ENCODE measurements around the gene EPB41L2. TPM values are rescaled to one million over a fixed set of nuclear protein-coding genes. Genes with fewer than 3 reads are reported as not detected.
"Not testable (repeated sequence)": the region's sequence is repeated elsewhere in the genome, so short reads cannot be mapped to it uniquely, and the experiment has no call there.

Gene EPB41L2
- 31.2 and 40.6 TPM in 2 replicates for total RNA-seq (2012; rRNA removed)

DNA sequence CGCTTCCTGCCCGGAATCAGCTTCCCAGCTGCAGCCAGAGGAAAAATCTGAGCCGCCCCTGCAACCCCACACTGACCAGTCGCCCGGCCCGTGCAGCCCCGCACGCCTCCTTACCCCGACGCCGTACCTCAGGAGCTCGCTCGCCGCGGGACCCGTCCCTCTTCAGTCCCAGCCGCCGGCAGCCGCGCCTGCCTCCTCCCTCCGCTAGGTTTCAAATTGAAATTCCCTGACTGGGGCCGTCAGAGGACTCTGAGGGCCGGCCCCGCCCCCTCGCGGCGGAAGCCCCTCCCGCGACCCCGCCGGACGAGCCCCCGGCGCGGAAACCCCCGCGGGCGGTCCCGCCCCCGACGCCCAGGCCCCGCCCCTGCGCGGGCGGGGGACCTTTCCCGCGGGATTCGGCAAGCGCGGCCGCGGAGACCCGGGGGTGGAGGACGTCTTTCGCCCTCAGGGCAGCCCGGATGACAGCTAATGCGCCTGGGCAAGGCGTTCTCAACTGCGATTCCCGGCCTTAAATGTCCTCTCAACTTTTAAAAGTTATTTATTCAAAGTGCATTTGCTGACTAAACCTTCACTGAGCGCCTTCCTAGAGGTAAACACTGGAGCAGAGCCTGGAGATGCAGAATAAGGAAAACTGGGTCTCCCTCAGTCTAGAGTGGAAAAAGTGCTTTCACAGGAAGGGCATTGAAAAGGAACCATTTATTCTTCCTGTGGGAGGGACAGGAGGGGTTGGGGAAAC lies at the start of gene EPB41L2:
Gene EPB41L2, minus strand, starts transcription at position 218 of the 736 bp plus-strand sequence. CDS start 106,760 bp downstream, outside the sequence.
- Histone ChIP-seq H3K9me3 (replicated peaks; ENCODE audit: low read length) (no peaks in the 10 kb centered on the region), H3K4me1 (ENCODE audit: control insufficient read depth, insufficient read depth, low read length) (peaks cover 33% of the 10 kb centered on the region), H3K36me3 (ENCODE audit: insufficient read depth, low read length) (no peaks in the 10 kb centered on the region), H3K9ac (ENCODE audit: low read depth, low read length) (peak within 1 kb of the TSS; percentile 81), H3K4me2 (ENCODE audit: low read length) (peak within 1 kb of the TSS; percentile 89), H3K27me3 (ENCODE audit: control insufficient read depth, insufficient read depth, low read length) (no peaks in the 10 kb centered on the region), H3K4me3 (ENCODE audit: low read length) (peak within 1 kb of the TSS; percentile 88)

DNA sequence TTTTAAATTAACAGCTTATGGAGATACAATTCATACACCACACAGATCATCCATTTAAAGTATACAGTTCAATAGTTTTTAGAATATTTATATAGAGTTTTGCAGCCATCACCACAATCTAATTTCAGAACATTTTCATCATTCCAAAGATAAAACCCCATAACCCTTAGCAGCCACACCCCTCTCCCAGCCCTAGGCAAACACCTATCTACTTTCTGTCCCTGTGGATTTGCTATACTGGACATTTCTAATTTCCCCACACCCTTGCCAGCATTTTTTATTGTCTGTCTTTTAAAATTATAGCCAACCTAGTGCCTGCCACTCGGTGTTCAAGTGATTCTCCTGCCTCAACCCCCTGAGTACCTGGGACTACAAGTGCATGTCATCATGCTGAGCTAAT lies 49.2 kb upstream of the EPB41L2 start:
- no peak overlapping the region for H3K9ac ChIP-seq (ENCODE audit: low read depth, low read length)
- no peaks in the 10 kb centered on the region for H3K9me3 ChIP-seq (replicated peaks; ENCODE audit: low read length)
- no peaks in the 10 kb centered on the region for H3K36me3 ChIP-seq (ENCODE audit: insufficient read depth, low read length)
- H3K4me1 ChIP-seq (ENCODE audit: control insufficient read depth, insufficient read depth, low read length): peaks cover 2% of the 10 kb centered on the region
- no peak overlapping the region for H3K4me3 ChIP-seq (ENCODE audit: low read length)
- no peaks in the 10 kb centered on the region for H3K27me3 ChIP-seq (ENCODE audit: control insufficient read depth, insufficient read depth, low read length)
- no peak overlapping the region for H3K4me2 ChIP-seq (ENCODE audit: low read length)

DNA sequence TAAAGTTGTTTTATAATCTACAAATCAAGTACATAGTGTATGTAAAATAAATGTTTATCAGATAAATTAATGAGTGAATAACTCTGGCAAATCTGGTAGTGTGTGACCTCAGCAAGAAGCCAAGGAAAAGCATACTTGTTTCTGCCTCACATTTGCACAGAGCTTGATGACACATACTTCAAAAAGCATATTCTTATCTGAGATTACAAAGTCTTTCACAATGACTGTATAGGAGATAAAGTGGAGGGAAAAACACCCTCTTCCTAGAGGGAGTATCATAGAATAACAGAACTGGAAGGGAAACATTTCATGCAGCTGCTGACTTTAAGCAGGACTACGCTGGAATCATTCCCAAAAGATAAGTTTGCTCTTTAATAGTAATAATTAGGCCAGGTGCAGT lies 44.1 kb upstream of the EPB41L2 start:
- H3K4me3 ChIP-seq (ENCODE audit: low read length): no peak overlapping the region
- peaks cover 10% of the 10 kb centered on the region for H3K4me1 ChIP-seq (ENCODE audit: control insufficient read depth, insufficient read depth, low read length)
- no peaks in the 10 kb centered on the region for H3K36me3 ChIP-seq (ENCODE audit: insufficient read depth, low read length)
- H3K27me3 ChIP-seq (ENCODE audit: control insufficient read depth, insufficient read depth, low read length): no peaks in the 10 kb centered on the region
- H3K9ac ChIP-seq (ENCODE audit: low read depth, low read length): no peak overlapping the region
- H3K4me2 ChIP-seq (ENCODE audit: low read length): no peak overlapping the region
- no peaks in the 10 kb centered on the region for H3K9me3 ChIP-seq (replicated peaks; ENCODE audit: low read length)

DNA sequence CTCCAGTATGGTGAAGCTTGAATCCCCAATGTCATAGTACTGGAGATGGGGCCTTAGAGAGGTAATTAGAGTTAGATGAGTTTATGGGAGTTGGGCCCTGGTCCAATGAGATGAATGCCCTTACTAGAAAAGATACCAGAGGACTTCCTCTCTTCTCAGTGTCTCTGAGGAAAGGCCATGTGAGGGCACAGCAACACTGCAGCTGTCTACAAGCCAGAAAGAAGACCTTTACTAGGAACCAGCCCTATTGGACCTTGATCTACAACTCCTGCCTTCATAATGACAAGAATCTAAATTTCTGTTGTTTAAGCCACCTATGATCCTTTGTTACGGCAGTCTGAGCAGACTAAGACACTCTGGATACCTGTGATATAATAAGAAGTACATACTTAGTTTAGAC lies 40.9 kb upstream of the EPB41L2 start:
- no peaks in the 10 kb centered on the region for H3K27me3 ChIP-seq (ENCODE audit: control insufficient read depth, insufficient read depth, low read length)
- no peak overlapping the region for H3K4me3 ChIP-seq (ENCODE audit: low read length)
- H3K36me3 ChIP-seq (ENCODE audit: insufficient read depth, low read length): no peaks in the 10 kb centered on the region
- no peak overlapping the region for H3K9ac ChIP-seq (ENCODE audit: low read depth, low read length)
- H3K4me2 ChIP-seq (ENCODE audit: low read length): no peak overlapping the region
- H3K9me3 ChIP-seq (replicated peaks; ENCODE audit: low read length): no peaks in the 10 kb centered on the region
- peaks cover 15% of the 10 kb centered on the region for H3K4me1 ChIP-seq (ENCODE audit: control insufficient read depth, insufficient read depth, low read length)

DNA sequence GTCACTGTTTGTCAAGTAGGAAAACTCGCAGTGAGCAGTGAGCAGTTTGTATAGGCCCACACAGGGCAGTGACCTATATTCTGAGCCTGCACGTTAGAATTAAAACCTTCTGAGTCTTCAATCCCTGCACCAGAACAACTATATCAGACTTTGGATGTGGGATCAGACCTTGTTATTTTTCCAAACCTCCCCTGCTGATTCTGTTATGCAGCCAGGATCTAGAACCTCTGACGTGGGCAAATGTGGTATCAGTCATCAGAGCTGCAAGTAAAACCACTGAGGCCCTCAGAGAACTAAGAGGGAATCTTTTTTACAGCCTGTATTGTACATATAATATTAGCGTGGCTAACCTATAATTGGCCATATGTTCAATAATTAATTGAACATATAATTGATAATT lies 40.3 kb upstream of the EPB41L2 start:
- Histone ChIP-seq H3K27me3 (ENCODE audit: control insufficient read depth, insufficient read depth, low read length) (no peaks in the 10 kb centered on the region), H3K4me3 (ENCODE audit: low read length) (no peak overlapping the region), H3K36me3 (ENCODE audit: insufficient read depth, low read length) (no peaks in the 10 kb centered on the region), H3K9ac (ENCODE audit: low read depth, low read length) (no peak overlapping the region), H3K4me2 (ENCODE audit: low read length) (no peak overlapping the region), H3K9me3 (replicated peaks; ENCODE audit: low read length) (no peaks in the 10 kb centered on the region), H3K4me1 (ENCODE audit: control insufficient read depth, insufficient read depth, low read length) (peaks cover 15% of the 10 kb centered on the region)

DNA sequence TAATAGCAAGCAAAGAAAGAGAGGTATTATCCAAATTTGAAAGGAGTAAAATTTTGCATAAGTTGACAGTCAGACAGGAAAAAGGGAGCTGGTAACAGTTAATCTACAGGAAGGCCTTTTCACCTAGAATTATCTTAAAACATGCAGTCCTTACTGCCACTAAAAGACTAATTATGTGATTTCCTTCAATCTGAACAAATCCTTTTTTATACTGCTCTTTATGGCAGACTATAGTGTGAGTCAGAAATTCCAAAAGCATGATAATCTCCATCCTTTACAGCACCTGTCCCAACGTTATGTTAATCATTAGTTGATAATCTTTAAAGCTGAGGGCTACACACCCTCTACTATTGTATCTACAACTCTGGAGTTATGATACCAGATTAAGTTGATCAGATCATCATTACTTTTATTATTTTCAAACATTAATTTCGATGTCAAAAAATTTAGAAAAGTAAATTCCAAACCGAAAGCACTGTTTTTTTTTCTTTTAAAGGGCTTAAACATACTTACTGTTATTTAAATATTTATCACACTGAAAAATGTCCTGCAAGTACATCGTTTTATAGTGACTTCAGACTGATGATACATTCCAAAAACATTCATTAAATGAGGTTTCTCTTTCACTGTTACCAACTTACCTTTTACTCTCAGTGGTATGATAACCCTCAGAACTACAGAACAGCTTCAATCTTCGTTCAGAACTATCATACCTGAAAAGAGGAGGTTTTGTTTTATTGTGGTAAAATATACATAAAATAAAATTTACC lies 39.1 kb upstream of the EPB41L2 start:
- no peaks in the 10 kb centered on the region for H3K36me3 ChIP-seq (ENCODE audit: insufficient read depth, low read length)
- peak overlapping the region; percentile 60 for H3K4me2 ChIP-seq (ENCODE audit: low read length)
- H3K9me3 ChIP-seq (replicated peaks; ENCODE audit: low read length): no peaks in the 10 kb centered on the region
- no peak overlapping the region for H3K4me3 ChIP-seq (ENCODE audit: low read length)
- peaks cover 12% of the 10 kb centered on the region for H3K4me1 ChIP-seq (ENCODE audit: control insufficient read depth, insufficient read depth, low read length)
- no peaks in the 10 kb centered on the region for H3K27me3 ChIP-seq (ENCODE audit: control insufficient read depth, insufficient read depth, low read length)
- H3K9ac ChIP-seq (ENCODE audit: low read depth, low read length): no peak overlapping the region

DNA sequence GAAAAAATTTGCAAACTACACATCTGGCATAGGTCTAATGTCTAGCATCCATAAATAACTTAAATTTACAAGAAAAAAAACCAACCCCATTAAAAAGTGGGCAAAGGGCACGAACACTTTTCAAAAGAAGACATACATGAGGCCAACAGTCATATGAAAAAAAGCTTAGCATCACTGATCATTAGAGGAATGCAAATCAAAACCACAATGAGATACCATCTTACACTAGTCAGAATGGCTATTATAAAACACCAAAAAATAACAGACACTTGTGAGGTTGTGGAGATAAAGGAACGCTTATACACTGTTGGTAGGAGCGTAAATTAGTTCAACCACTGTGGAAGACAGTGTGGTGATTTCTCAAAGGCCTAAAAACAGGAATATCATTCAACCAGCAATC lies 33.7 kb upstream of the EPB41L2 start:
- no peak overlapping the region for H3K4me2 ChIP-seq (ENCODE audit: low read length)
- peaks cover 2% of the 10 kb centered on the region for H3K4me1 ChIP-seq (ENCODE audit: control insufficient read depth, insufficient read depth, low read length)
- H3K36me3 ChIP-seq (ENCODE audit: insufficient read depth, low read length): no peaks in the 10 kb centered on the region
- no peaks in the 10 kb centered on the region for H3K27me3 ChIP-seq (ENCODE audit: control insufficient read depth, insufficient read depth, low read length)
- H3K9me3 ChIP-seq (replicated peaks; ENCODE audit: low read length): no peaks in the 10 kb centered on the region
- no peak overlapping the region for H3K9ac ChIP-seq (ENCODE audit: low read depth, low read length)
- H3K4me3 ChIP-seq (ENCODE audit: low read length): no peak overlapping the region

DNA sequence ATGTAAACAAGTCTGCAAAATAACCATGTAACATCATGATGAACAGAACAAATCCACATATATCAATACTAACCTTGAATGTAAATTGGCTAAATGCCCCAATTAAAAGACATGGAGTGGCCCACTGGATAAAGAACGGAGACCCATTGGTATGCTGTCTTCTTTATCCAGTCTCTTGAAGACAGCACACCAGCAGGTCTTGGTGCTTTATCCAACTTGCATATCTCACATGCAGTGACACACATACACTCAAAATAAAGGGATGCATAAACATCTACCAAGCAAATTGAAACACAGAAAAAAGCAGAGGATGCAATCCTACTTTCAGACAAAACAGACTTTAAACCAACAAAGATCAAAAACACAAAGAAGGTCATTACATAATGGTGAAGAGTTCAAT lies 30.3 kb upstream of the EPB41L2 start:
- Histone ChIP-seq H3K27me3 (ENCODE audit: control insufficient read depth, insufficient read depth, low read length) (no peaks in the 10 kb centered on the region), H3K4me3 (ENCODE audit: low read length) (no peak overlapping the region), H3K9ac (ENCODE audit: low read depth, low read length) (no peak overlapping the region), H3K36me3 (ENCODE audit: insufficient read depth, low read length) (no peaks in the 10 kb centered on the region), H3K4me2 (ENCODE audit: low read length) (no peak overlapping the region), H3K4me1 (ENCODE audit: control insufficient read depth, insufficient read depth, low read length) (no peaks in the 10 kb centered on the region), H3K9me3 (replicated peaks; ENCODE audit: low read length) (no peaks in the 10 kb centered on the region)

DNA sequence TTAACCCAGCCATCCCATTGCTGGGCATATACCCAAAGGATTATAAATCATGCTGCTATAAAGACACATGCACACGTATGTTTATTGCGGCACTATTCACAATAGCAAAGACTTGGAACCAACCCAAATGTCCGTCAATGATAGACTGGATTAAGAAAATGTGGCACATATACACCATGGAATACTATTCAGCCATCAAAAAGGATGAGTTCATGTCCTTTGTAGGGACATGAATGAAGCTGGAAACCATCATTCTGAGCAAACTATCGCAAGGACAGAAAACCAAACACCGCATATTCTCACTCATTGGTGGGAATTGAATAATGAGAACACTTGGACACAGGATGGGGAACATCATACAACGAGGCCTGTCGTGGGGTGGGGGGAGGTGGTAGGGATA lies 28.9 kb upstream of the EPB41L2 start:
- H3K9ac ChIP-seq (ENCODE audit: low read depth, low read length); H3K4me3 ChIP-seq (ENCODE audit: low read length); H3K4me2 ChIP-seq (ENCODE audit: low read length); H3K36me3 ChIP-seq (ENCODE audit: insufficient read depth, low read length); H3K9me3 ChIP-seq (replicated peaks; ENCODE audit: low read length); H3K4me1 ChIP-seq (ENCODE audit: control insufficient read depth, insufficient read depth, low read length); H3K27me3 ChIP-seq (ENCODE audit: control insufficient read depth, insufficient read depth, low read length): not testable (repeated sequence)

DNA sequence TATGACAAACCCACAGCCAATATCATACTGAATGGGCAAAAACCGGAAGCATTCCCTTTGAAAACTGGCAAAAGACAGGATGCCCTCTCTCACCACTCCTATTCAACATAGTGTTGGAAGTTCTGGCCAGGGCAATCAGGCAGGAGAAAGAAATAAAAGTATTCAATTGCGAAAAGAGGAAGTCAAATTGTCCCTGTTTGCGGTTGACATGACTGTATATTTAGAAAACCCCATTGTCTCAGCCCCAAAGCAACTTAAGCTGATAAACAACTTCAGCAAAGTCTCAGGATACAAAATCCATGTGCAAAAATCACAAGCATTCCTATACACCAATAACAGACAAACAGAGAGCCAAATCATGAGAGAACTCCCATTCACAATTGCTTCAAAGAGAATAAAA lies 27.3 kb upstream of the EPB41L2 start:
- not testable (repeated sequence) for H3K9ac ChIP-seq (ENCODE audit: low read depth, low read length); H3K4me1 ChIP-seq (ENCODE audit: control insufficient read depth, insufficient read depth, low read length); H3K4me2 ChIP-seq (ENCODE audit: low read length); H3K27me3 ChIP-seq (ENCODE audit: control insufficient read depth, insufficient read depth, low read length); H3K9me3 ChIP-seq (replicated peaks; ENCODE audit: low read length); H3K4me3 ChIP-seq (ENCODE audit: low read length); H3K36me3 ChIP-seq (ENCODE audit: insufficient read depth, low read length)

DNA sequence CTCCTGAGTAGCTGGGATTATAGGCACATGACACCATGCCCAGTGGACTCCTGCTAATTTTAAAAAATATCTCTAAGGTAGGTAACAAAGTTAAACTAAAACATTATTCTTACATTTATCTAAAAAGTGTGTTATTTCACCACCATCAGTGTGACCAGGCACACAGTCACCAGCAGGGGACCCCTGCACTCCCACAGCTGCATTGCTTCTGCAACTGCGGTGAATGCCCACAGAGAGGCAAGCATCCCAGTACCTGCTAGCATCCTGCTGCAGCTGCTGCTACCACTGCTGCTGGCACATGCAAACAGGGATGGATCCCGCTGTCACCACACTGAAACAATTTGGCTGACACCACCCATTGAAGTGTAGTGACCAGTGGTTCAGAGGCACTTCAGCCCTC lies 21.9 kb upstream of the EPB41L2 start:
- Histone ChIP-seq H3K4me2 (ENCODE audit: low read length) (no peak overlapping the region), H3K36me3 (ENCODE audit: insufficient read depth, low read length) (no peaks in the 10 kb centered on the region), H3K4me1 (ENCODE audit: control insufficient read depth, insufficient read depth, low read length) (no peaks in the 10 kb centered on the region), H3K27me3 (ENCODE audit: control insufficient read depth, insufficient read depth, low read length) (no peaks in the 10 kb centered on the region), H3K4me3 (ENCODE audit: low read length) (no peak overlapping the region), H3K9ac (ENCODE audit: low read depth, low read length) (no peak overlapping the region), H3K9me3 (replicated peaks; ENCODE audit: low read length) (no peaks in the 10 kb centered on the region)

DNA sequence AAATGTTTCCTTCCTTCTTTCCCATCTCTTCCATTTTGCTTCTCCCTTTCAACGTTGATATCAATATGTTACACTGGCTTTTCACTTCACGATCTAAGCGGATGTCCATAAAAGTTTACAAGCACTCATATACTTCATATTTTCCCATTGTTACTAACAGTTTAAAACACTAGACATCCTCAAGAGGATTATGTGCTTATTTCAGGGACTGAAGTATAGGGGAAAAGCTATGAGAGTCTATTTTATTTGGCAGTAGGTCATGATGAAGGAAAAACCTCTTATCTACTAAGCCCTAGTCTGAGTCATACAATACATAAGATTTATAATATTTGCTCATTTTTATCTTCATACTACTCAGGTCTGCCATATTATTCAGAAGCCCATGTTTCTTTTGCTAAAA lies 20.6 kb upstream of the EPB41L2 start:
- H3K4me1 ChIP-seq (ENCODE audit: control insufficient read depth, insufficient read depth, low read length): no peaks in the 10 kb centered on the region
- H3K9me3 ChIP-seq (replicated peaks; ENCODE audit: low read length): no peaks in the 10 kb centered on the region
- no peak overlapping the region for H3K4me3 ChIP-seq (ENCODE audit: low read length)
- no peaks in the 10 kb centered on the region for H3K36me3 ChIP-seq (ENCODE audit: insufficient read depth, low read length)
- no peak overlapping the region for H3K4me2 ChIP-seq (ENCODE audit: low read length)
- no peak overlapping the region for H3K9ac ChIP-seq (ENCODE audit: low read depth, low read length)
- no peaks in the 10 kb centered on the region for H3K27me3 ChIP-seq (ENCODE audit: control insufficient read depth, insufficient read depth, low read length)

Measured in skeletal muscle satellite cell (primary cell).